CD4-positive, CD25-positive, alpha-beta regulatory T cell (primary cell): ENCODE results near the gene TFRC. TPM values are rescaled to one million over a fixed set of nuclear protein-coding genes. Genes with fewer than 3 reads are reported as not detected.
A peak's percentile ranks its signal among the peaks of the same experiment; 100 is the strongest.
"Not testable (repeated sequence)": the region's sequence is repeated elsewhere in the genome, so short reads cannot be mapped to it uniquely, and the experiment has no call there.

Experiments used
- ATAC-seq, 2 donors: fragments of 150-1000 bp; cut with Tn5 transposase; one replicate each; pipeline ENCODE4 v1.10.0; 2021; ENCODE audit warnings: low read depth in 2 of 2, moderate number of reproducible peaks in 2 of 2, moderate library complexity in 1 of 2
- DNase-seq, 3 donors: peaks; one replicate each; pipeline versions ENCODE4 v3.0.0 to v3.0.0-alpha.2; 2012 to 2022; ENCODE audit warnings: mixed read lengths in 1 of 3
- H3K27ac ChIP-seq: one replicate; pipeline ENCODE4 v1.7.0; 2013; ENCODE audit warnings: mild to moderate bottlenecking, low read length; ENCODE audit not compliant: insufficient read depth, poor library complexity, severe bottlenecking
- H3K27me3 ChIP-seq: one replicate; pipeline ENCODE4 v1.7.0; 2013; ENCODE audit warnings: low read length; ENCODE audit not compliant: control insufficient read depth, insufficient read depth
- H3K36me3 ChIP-seq: one replicate; pipeline ENCODE4 v1.7.0; 2013; ENCODE audit warnings: mild to moderate bottlenecking, low read length, moderate library complexity; ENCODE audit not compliant: control insufficient read depth, insufficient read depth
- H3K4me1 ChIP-seq: 2 replicates; pipeline ENCODE4 v1.7.0; 2013; ENCODE audit warnings: mild to moderate bottlenecking, low read length; ENCODE audit not compliant: insufficient read depth, control insufficient read depth, poor library complexity, severe bottlenecking
- H3K4me3 ChIP-seq: one replicate; pipeline ENCODE4 v1.7.0; 2013; ENCODE audit warnings: low read depth, mild to moderate bottlenecking, low read length, moderate library complexity
- H3K9me3 ChIP-seq, 2 experiments: 1 replicate in 1 of 2; 2 replicates in 1 of 2; pipeline ENCODE4 v1.7.0; 2013; ENCODE audit warnings: low read length in 2 of 2, mild to moderate bottlenecking in 1 of 2, moderate library complexity in 1 of 2; ENCODE audit not compliant: control insufficient read depth in 2 of 2
- H3K27ac Mint-ChIP-seq, 3 donors: one replicate each; pipeline ENCODE4 v1.8.0; 2020 to 2022; ENCODE audit warnings: mild to moderate bottlenecking in 3 of 3, mixed read lengths in 3 of 3, moderate library complexity in 2 of 3
- H3K27me3 Mint-ChIP-seq: one replicate; pipeline ENCODE4 v1.8.0; 2022; ENCODE audit warnings: mild to moderate bottlenecking, mixed read lengths
- H3K36me3 Mint-ChIP-seq: one replicate; pipeline ENCODE4 v1.8.0; 2020; ENCODE audit warnings: mixed read lengths
- H3K4me1 Mint-ChIP-seq, 4 donors: one replicate each; pipeline ENCODE4 v1.8.0; 2020 to 2022; ENCODE audit warnings: mixed read lengths in 4 of 4, mild to moderate bottlenecking in 1 of 4
- H3K4me3 Mint-ChIP-seq, 4 donors: one replicate each; pipeline ENCODE4 v1.8.0; 2020 to 2022; ENCODE audit warnings: mild to moderate bottlenecking in 4 of 4, mixed read lengths in 4 of 4, moderate library complexity in 3 of 4
- H3K9me3 Mint-ChIP-seq, 7 donors: one replicate each; pipeline ENCODE4 v1.8.0; 2020 to 2022; ENCODE audit warnings: mixed read lengths in 7 of 7, mild to moderate bottlenecking in 3 of 7, moderate library complexity in 2 of 7
- polyA plus RNA-seq, 4 donors: library from polyadenylated mRNA; unstranded; fragments of 300-500 nt; fragmentation: Illumina TruSeq; gene quantifications; one replicate each; pipeline ENCODE4 v1.2.3, GENCODE V29; 2021
- total RNA-seq: library from RNA; stranded (reverse); gene quantifications from one replicate; pipeline ENCODE4 v1.2.3, GENCODE V29; 2022

The TFRC gene
- total and polyA plus RNA-seq, 5 donors from 2014 or later = 21.5 to 356 (median 29.5) TPM

DNA sequence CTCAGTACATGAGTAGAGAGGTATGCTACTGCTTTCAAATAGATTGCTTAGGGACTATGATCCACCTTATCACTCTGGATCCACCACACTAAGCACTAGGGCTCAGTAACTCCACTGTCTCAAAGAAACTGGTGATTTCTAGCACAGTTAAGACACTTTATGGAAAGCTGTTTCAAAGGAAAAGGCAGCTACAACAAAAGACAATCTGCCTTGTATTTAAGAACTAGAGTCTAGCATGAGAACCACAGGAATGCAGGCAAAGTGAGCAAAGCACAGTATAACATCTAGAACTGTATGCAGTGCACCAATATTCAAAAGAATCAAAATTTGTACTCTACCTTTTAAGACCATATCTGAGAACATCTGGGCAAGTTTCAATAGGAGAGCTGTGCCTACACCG lies 17.9 kb downstream of the TFRC start:
- ATAC-seq (no peak), DNase-seq (no peak)
- Histone ChIP-seq H3K36me3 (peaks cover 96% of the 10 kb centered on the region), H3K4me3 (no peak overlapping the region), H3K9me3 (no peaks in the 10 kb centered on the region), H3K27ac (peak overlapping the region; percentile 10), H3K27me3 (no peaks in the 10 kb centered on the region), H3K4me1 (no peaks in the 10 kb centered on the region)
- Mint-ChIP-seq H3K9me3 (no peaks in the 10 kb centered on the region), H3K4me3 (no peak overlapping the region), H3K36me3 (peaks cover 65% of the 10 kb centered on the region), H3K27me3 (no peaks in the 10 kb centered on the region), H3K27ac (peak overlapping the region in 1 of 3 donors; percentile 92), H3K4me1 (peaks cover 3 to 44% (median 12%) of the 10 kb centered on the region in 4 donors)

DNA sequence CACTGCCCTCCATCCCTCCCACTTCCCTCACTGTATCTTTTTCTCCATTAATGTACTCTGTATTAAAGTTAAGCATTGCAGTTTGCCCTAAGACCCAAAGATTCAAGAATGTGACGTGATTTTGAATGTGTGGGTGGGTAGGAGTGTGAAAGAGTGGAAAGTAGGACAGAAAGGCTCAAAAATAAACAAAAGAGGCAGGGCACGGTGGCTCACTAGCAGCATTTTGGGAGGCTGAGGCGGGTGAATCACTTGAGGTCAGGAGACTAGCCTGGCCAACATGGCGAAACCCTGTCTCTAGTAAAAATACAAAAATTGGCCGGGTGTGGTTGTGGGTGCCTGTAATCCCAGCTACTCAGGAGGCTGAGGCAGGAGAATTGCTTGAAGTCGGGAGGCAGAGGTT lies 18.4 kb downstream of the TFRC start:
- Mint-ChIP-seq H3K27me3 (no peaks in the 10 kb centered on the region), H3K4me1 (peaks cover 3 to 44% (median 12%) of the 10 kb centered on the region in 4 donors), H3K9me3 (no peaks in the 10 kb centered on the region), H3K27ac (peak overlapping the region; percentile 77 to 82 (median 78)), H3K36me3 (peaks cover 65% of the 10 kb centered on the region), H3K4me3 (no peak overlapping the region)
- no peak overlapping the region for H3K4me3 ChIP-seq
- H3K4me1 ChIP-seq = no peaks in the 10 kb centered on the region
- H3K36me3 ChIP-seq = peaks cover 96% of the 10 kb centered on the region
- no peaks in the 10 kb centered on the region for H3K9me3 ChIP-seq
- no peaks in the 10 kb centered on the region for H3K27me3 ChIP-seq
- ATAC-seq (no peak), DNase-seq (no peak)
- no peak overlapping the region for H3K27ac ChIP-seq

DNA sequence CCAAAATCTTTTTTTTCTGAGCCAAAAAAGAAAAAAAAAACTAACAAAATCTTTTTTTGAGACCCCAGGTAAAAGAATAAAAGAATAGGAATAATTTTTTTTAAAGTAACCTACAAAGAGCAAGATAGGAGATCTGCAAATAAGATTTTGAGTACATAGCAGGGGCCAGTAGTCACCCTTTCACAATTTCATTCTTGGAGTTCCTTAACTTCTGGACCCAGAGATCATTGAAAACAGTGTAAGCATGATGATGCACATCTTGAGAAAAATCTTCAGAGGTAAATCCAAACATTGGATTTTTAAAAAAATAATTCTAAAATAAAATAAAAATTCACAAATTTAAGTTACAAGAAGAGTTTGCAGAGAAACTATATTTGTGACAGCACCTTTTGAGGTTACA lies 18.8 kb downstream of the TFRC start:
- no peaks in the 10 kb centered on the region for H3K27me3 ChIP-seq
- peak overlapping the region; percentile 15 for H3K27ac ChIP-seq
- Mint-ChIP-seq H3K27ac (peak overlapping the region in 1 of 3 donors; percentile 78), H3K4me1 (peaks cover 3 to 43% (median 12%) of the 10 kb centered on the region in 4 donors), H3K4me3 (no peak overlapping the region), H3K27me3 (no peaks in the 10 kb centered on the region), H3K9me3 (no peaks in the 10 kb centered on the region), H3K36me3 (peaks cover 69% of the 10 kb centered on the region)
- DNase-seq (no peak), ATAC-seq (no peak)
- H3K36me3 ChIP-seq = peaks cover 96% of the 10 kb centered on the region
- no peaks in the 10 kb centered on the region for H3K9me3 ChIP-seq
- H3K4me1 ChIP-seq = no peaks in the 10 kb centered on the region
- no peak overlapping the region for H3K4me3 ChIP-seq

DNA sequence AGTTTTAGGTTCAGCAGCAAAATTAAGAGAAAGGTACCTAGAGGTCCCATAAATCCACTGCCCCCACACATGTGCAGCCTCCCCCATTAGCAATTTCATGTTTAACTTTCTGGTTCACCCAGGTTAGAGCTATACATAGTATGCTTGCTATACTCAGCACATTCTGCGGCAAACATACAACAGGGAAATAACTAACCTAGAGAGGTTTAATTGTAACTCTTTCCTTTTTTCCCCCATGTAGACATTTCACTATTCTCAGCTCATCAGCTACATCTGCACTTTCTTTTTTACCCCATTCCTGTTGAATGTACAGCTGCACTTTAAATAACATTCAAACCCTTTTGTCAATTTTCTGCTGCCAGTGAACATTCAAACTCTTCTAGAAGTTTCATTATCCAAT lies 21.1 kb downstream of the TFRC start:
- H3K9me3 Mint-ChIP-seq = no peaks in the 10 kb centered on the region
- no peak for DNase-seq
- no peaks in the 10 kb centered on the region for H3K27me3 ChIP-seq
- H3K4me3 ChIP-seq = no peak overlapping the region
- peaks cover 0 to 25% (median 9%) of the 10 kb centered on the region in 4 donors for H3K4me1 Mint-ChIP-seq
- H3K27ac ChIP-seq = no peak overlapping the region
- H3K9me3 ChIP-seq = no peaks in the 10 kb centered on the region
- peak overlapping the region in 2 of 3 donors; percentile 20 to 53 for H3K27ac Mint-ChIP-seq
- no peak overlapping the region for H3K4me3 Mint-ChIP-seq
- H3K4me1 ChIP-seq = no peaks in the 10 kb centered on the region
- peaks cover 96% of the 10 kb centered on the region for H3K36me3 ChIP-seq
- peaks cover 58% of the 10 kb centered on the region for H3K36me3 Mint-ChIP-seq
- H3K27me3 Mint-ChIP-seq = no peaks in the 10 kb centered on the region
- ATAC-seq = no peak

DNA sequence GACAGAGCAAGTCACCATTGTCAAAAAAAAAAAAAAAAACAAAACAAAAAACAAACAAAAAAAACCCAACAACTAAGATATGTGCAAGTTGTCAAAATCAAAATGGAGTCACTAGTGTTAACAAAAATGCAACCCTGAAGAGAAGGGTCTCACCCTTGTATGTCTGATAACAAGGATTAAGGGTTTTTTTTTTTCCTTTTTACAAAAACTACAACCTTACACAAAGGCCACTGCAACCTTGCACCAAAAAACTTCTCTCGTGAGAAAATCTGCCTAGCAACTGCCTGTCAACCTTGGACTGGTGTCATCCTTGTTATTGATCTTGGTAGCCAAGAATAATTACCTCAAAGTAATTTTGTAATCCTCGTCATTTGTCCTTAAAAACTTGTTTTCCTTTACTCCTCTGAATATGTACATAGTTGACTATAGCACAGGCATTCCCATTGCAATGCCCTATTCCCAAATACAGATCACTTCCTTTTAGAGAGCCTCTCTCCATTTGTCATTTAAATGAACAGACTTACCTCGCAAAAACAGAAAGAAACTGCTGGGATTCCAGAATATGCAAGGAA lies 24.0 kb downstream of the TFRC start:
- ATAC-seq (no peak), DNase-seq (no peak)
- H3K4me3 Mint-ChIP-seq = no peak overlapping the region
- peaks cover 0 to 13% (median 8%) of the 10 kb centered on the region in 4 donors for H3K4me1 Mint-ChIP-seq
- Histone ChIP-seq H3K4me1 (no peaks in the 10 kb centered on the region), H3K4me3 (no peak overlapping the region), H3K36me3 (peaks cover 96% of the 10 kb centered on the region), H3K27ac (peak overlapping the region; percentile 10), H3K27me3 (no peaks in the 10 kb centered on the region), H3K9me3 (no peaks in the 10 kb centered on the region)
- peak overlapping the region in 2 of 3 donors; percentile 5 to 69 for H3K27ac Mint-ChIP-seq
- peaks cover 59% of the 10 kb centered on the region for H3K36me3 Mint-ChIP-seq
- H3K9me3 Mint-ChIP-seq = no peaks in the 10 kb centered on the region
- H3K27me3 Mint-ChIP-seq = no peaks in the 10 kb centered on the region

DNA sequence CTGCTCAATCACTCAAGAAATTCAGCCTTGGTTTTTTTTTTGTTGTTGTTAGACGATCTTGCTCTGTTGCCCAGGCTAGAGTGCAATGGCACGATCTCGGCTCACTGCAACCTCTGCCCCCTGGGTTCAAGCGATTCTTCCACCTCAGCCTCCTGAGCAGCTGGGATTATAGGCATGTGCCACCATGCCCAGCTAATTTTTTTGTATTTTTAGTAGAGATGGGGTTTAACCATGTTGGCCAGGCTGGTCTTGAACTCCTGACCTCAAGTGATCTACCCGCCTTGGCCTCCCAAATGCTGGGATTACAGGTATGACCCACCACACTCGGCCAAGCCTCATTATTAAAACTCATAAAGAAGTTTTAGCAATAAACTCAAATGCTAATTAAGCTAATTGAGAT lies 25.5 kb downstream of the TFRC start:
- DNase-seq, H3K27me3 ChIP-seq, H3K27ac ChIP-seq, H3K27me3 Mint-ChIP-seq, H3K9me3 ChIP-seq, H3K4me3 Mint-ChIP-seq, H3K4me1 ChIP-seq, H3K4me3 ChIP-seq, ATAC-seq, H3K9me3 Mint-ChIP-seq: not testable (repeated sequence)
- H3K36me3 ChIP-seq = peaks cover 96% of the 10 kb centered on the region
- peaks cover 0 to 13% (median 8%) of the 10 kb centered on the region in 4 donors for H3K4me1 Mint-ChIP-seq
- peak overlapping the region; percentile 31 to 77 (median 69) for H3K27ac Mint-ChIP-seq
- H3K36me3 Mint-ChIP-seq = peaks cover 57% of the 10 kb centered on the region

DNA sequence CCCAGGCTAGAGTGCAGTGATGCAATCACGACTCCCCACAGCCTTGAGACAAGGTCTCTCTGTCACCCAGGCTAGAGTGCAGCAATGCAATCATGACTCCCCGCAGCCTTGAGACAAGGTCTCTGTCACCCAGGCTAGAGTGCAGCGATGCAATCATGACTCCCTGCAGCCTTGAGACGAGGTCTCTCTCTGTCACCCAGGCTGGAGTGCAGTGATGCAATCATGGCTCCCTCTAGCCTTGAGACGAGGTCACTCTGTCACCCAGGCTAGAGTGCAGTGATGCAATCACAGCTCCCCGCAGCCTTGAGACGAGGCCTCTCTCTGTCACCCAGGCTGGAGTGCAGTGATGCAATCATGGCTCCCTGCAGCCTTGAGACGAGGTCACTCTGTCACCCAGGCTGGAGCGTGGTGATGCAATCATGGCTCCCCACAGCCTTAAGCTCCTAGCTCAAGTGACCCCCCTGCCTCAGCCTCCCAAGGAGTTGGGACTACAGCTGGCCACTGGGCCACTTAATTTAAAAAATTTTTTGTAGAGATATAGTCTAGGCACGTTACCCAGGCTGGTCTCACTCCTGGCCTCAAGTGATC lies 26.1 kb downstream of the TFRC start:
- no peaks in the 10 kb centered on the region for H3K9me3 ChIP-seq
- no peak overlapping the region for H3K27ac Mint-ChIP-seq
- H3K27me3 Mint-ChIP-seq = no peaks in the 10 kb centered on the region
- no peaks in the 10 kb centered on the region for H3K9me3 Mint-ChIP-seq
- H3K4me3 ChIP-seq = no peak overlapping the region
- ATAC-seq (peak in 1 of 2 donors; percentile 20), DNase-seq (no peak)
- H3K27ac ChIP-seq = no peak overlapping the region
- no peak overlapping the region for H3K4me3 Mint-ChIP-seq
- peaks cover 2 to 13% (median 9%) of the 10 kb centered on the region in 4 donors for H3K4me1 Mint-ChIP-seq
- no peaks in the 10 kb centered on the region for H3K4me1 ChIP-seq
- H3K27me3 ChIP-seq = no peaks in the 10 kb centered on the region
- peaks cover 59% of the 10 kb centered on the region for H3K36me3 Mint-ChIP-seq
- H3K36me3 ChIP-seq = peaks cover 96% of the 10 kb centered on the region

DNA sequence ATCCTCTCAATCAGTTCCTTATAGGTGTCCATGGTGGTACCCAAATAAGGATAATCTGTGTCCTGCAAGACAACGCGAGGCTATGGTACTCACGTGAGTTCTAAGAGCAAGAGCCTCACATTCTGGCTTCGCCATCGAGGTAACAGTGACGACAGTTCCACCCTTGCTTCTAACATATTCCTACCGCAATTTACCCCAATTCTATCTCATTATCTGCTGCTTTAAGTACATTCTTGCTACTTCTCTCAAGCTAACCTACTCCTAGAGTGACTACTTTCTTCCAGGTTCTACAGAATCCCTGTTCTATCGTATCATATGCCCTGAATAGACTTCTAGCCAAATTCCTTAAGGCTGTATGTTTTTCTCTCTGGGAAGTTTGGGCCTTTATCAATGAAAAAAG lies 26.6 kb downstream of the TFRC start:
- no peaks in the 10 kb centered on the region for H3K27me3 Mint-ChIP-seq
- Histone ChIP-seq H3K27ac (no peak overlapping the region), H3K4me1 (no peaks in the 10 kb centered on the region), H3K36me3 (peaks cover 98% of the 10 kb centered on the region), H3K9me3 (no peaks in the 10 kb centered on the region), H3K4me3 (no peak overlapping the region), H3K27me3 (no peaks in the 10 kb centered on the region)
- no peak for ATAC-seq
- no peak overlapping the region for H3K4me3 Mint-ChIP-seq
- peaks cover 56% of the 10 kb centered on the region for H3K36me3 Mint-ChIP-seq
- no peak for DNase-seq
- no peak overlapping the region for H3K27ac Mint-ChIP-seq
- H3K9me3 Mint-ChIP-seq = no peaks in the 10 kb centered on the region
- peaks cover 2 to 12% (median 8%) of the 10 kb centered on the region in 4 donors for H3K4me1 Mint-ChIP-seq
